GM20431 (cell line): Measurements from ENCODE around the gene TMTC2.

ENCODE experiments used
- in situ Hi-C: fragments of 300-500 bp; cut with MseI, MboI; formaldehyde crosslinking; loops from one replicate; pipeline ENCODE4 v1.15.0; 2020; ENCODE audit warnings: low sequenced_read_pairs; ENCODE audit not compliant: unreplicated experiment

TMTC2 gene

GRCh38 chr12:82686168-82687020 lies at the start of gene TMTC2:
Gene TMTC2 (plus strand): TSS chr12:82686906.
- in situ Hi-C loops = no loop called here

DNA sequence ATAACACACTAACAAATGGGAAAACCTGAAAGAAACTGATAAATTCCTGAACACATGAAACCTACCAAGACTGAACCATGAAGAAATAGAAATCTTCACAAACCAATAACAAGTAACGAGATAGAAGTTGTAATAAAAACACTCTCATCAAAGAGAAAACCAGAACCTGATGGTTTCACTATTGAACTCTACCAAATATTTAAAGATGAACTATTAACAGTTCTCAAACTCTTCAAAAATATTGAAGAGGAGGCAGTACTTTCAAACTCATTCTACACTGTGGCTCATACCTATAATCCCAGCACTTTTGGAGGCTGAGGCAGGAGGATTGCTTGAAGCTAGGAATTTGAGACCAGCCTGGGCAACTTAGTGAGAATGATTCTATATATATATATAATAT lies 48.4 kb upstream of the TMTC2 start:
- in situ Hi-C loops = no loop called here

- in situ Hi-C loops = no loop called here
These were observed 41.8 kb upstream of the TMTC2 start for GRCh38 chr12:82644896-82645295.

DNA sequence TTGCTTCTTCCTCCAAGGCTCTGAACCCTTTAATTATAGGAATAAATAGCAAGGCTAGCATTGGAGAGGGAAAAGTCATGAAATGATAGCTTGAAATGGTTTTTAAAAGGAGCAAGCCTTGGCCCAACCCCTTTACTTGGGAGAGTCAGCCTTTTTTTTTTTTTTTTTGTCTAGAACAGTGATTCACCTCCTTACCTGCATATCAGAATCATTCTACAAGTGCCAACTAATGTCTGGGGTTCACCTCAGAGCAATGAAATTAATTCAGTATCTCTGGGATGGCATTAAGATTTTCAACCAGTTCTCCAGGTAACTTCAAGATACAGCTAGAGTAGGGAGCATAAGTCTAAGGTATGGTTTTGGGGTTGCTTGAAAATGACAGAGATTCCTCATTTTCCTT lies 41.3 kb upstream of the TMTC2 start:
- in situ Hi-C loops = no loop called here

DNA sequence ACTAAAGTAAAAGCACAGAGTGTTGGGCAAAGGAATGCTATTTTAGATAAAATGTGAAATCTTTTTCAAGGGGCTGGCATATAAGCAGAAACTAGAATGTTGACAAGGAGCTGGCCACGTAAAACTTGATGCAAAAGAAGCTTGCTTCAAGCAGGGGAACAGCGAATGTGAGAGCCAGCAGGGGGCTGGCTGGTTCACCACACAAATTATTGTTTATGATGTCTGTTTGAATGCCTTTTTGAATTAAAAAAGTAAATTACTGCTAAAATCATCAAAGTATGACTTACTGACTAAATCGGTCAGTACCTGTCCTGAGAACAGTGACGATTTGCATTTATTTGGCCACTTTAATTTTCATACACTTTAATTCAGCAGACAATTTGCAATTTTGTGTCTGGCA lies 38.9 kb upstream of the TMTC2 start:
- in situ Hi-C loops = no loop called here

DNA sequence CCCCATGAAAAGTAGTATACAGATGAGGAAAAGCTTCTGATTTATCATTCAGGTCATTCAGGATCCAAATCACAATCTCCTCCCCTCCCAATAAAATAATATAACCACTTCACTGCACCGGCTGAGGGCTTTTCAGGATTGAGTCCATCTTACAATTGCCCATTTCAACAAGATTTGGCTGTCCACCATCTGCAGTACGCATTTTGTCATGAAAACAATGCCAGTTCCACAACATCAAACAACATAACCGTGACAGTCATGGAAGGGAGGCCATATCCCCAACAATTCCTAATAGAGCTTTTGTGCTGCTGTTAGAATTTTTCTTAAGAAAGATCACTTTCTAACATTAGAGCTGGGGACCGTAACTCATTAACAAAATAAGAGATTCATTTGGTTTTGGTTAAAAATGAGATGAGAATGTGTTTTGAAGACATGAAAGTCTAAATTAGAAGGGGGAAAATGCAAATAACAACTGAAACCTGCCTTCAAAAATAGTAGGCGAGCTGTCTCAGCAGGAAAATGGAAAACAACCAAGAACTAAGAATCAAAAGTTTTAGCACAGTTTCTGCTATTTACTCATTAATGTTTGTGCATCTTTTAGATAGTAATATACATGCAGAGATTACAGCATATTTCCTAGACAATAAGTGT lies 38.3 kb upstream of the TMTC2 start:
- in situ Hi-C loops = no loop called here

GRCh38 chr12:82650627-82651337 lies 35.9 kb upstream of the TMTC2 start:
- in situ Hi-C loops = no loop called here

DNA sequence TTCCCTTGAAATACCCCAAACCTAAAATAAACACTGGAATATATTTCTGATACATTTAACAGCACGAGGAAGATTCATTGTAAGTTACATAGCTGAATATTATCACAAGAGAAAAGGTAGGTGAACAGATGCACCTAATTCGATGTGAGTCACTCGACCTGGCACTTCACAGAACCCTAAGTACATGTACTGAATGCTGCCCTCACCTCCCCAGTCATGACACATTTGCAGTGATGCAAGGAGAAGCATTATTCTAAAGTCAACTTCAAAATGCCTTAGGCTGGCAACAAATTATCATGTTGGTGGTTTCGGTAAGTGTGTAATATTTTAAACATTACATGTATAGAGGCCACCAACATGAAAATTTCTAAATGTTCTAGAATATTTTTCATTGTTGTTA lies 35.2 kb upstream of the TMTC2 start:
- in situ Hi-C loops = no loop called here

DNA sequence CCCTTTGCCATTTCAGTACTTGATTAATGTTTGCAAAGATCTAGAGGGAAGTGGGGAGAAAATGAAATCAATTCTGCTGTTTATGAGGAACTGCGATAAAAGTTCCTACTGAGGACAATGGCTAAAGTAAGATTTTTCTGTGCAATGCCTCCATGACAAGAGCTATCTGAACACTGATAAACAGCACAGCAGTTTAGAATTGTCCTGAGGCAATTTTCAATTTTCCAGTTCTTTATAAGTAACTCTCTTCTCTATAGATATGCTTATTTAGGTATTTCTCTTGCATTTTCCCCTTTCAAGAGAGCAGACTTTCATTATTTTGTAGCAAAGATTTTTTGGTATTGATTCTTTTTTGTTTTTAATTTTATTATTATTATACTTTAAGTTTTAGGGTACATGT lies 34.6 kb upstream of the TMTC2 start:
- in situ Hi-C loops = no loop called here

DNA sequence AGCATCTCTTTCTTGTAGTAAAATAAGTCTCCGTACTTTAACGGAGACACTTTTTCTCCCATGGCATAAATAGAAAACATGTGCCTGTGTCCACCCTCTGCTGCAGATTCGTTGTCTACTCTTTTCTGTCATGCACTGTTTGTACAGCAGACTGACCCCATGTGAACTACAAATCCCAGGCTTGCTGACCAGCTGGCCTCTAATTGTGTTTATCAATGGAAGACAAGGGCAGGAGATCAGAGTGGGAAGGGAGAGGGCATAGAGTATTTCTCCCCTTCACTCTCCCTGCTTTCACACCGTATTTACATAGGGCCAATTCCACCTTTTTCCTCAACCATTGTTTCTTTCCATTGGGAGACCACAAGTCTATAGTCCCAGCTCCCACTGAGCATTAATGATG lies 31.0 kb upstream of the TMTC2 start:
- in situ Hi-C loops = no loop called here

DNA sequence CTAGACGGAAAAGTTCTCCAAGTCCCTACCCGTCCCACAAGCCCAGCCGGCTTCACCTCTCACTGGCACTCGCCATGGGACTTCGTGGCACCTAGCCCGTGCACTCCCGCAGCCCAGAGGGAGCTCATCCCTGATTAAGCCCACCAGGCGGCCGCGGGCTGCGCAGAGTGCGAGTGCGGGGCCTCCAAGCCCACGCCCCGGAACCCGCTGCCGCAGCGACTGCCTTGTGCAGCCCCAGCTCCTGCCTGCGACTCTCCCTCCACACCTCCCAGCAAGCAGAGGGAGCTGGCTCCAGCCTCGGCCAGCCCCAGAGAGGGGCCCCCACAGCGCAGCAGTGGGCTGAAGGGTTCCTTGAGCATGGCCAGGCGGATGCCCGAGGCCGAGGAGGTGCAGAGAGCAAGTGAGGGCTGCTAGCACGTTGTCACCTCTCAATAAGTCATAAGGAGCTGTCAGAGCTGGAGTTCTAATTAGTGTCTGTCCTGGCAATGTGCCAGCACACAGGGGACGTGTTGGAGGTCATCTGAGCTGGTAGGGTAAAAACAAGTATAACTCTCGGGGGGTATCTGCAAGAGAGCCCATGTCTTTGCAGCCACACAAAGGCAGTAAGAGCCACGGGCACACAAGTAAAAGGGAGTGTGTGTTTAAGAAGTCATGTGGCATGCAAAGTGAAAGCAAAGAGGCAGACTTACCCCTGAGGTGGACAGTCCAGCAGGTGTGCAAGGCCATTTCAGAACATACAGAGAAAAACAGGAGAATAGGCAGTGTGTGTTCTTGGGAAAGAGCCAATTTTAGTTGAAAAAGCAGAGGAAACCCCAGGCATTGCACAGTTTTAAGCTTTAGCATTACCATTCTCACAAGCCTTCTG lies 27.1 kb upstream of the TMTC2 start:
- in situ Hi-C loops = no loop called here

DNA sequence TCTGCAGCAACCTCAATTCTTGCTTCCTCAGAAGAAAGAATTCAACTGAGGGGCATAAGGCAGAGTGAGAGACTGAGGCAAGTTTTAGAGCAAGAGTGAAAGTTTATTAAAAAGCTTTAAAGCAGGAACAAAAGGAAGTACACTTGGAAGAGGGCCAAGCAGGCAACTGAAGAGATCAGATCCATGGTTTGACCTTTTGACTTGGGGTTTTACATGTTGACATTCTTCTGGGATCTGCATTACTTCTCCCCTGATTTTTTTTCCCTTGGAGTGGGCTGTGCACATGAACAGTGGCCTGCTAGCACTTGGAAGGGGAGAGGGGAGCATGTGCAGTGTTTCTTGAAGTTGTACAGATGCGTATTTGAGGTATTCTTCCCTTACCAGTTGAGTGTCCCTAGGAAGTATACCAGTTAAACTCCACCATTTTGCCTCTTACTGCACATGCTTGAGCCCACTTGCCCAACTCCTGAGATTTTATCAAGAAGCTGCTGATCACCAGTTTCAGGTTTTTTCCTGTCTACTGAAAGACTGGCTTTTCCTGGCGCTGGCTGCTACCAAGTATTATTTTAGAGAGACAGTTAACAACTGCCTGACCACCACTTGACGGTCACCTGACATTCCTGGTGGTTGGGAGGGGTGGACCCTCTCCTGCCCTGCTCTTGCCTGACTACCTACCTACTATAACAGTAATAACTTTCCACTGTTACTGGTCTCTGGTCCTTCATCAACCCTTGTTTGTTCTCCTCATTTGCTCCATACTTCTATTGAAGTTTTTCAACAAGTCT lies 26.0 kb upstream of the TMTC2 start:
- in situ Hi-C loops = no loop called here

- in situ Hi-C loops = no loop called here
These were observed 22.8 kb upstream of the TMTC2 start for GRCh38 chr12:82663893-82664292.

DNA sequence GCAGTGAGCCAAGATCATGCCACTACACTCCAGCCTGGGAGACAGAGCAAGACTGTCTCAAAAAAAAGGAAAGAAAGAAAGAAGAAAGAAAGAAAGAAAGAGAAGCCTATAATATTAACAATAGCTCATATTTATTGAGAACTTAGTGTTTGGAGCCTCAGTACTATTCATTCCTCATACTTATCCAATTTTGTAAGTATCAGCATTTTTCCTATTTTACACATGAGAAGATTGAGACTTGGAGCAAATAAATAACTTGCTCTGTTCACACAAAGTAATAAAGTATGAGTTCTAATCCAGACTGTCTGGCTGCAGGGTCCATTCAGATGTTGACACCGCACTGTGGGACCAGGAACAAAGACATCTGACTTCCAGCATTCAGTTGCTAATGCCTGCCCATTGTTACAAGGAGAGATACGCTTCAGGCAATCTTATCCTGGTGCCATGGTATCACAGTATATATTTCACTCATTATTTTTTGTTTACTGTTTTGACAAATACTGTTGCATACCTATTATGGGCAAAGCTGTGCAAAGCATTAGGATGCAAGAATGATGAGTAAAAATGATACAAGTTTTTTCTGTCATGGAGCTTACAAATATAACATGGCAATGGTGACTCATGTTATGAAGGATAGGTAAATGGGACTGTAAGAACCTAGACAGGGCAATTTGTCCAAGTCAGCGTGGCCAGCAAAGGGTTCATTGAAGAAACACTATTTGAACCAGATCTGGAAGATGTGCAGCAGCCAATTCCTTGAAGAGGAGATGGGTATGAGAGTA lies 21.4 kb upstream of the TMTC2 start:
- in situ Hi-C loops = no loop called here

DNA sequence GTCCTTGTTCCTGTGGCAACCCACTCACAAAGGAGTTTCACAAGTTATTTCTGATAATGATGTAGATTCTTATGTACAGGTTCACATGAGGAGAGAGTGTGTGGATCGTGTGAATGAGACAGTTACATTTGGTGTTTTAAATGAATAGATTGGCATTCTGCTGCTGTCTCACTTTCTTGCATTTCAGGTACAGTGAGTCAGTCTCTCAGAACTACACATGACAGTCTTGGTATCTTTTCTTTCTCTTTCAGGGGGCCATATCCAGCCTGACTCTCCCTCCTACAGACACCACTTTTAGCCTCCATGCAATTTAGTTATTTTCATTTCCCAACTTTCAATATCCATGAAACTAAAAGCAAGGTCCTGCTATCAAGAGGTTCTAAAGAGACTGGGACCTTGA lies 19.9 kb upstream of the TMTC2 start:
- in situ Hi-C loops = no loop called here

GRCh38 chr12:82671673-82672195 lies 15.0 kb upstream of the TMTC2 start:
- in situ Hi-C loops = no loop called here

DNA sequence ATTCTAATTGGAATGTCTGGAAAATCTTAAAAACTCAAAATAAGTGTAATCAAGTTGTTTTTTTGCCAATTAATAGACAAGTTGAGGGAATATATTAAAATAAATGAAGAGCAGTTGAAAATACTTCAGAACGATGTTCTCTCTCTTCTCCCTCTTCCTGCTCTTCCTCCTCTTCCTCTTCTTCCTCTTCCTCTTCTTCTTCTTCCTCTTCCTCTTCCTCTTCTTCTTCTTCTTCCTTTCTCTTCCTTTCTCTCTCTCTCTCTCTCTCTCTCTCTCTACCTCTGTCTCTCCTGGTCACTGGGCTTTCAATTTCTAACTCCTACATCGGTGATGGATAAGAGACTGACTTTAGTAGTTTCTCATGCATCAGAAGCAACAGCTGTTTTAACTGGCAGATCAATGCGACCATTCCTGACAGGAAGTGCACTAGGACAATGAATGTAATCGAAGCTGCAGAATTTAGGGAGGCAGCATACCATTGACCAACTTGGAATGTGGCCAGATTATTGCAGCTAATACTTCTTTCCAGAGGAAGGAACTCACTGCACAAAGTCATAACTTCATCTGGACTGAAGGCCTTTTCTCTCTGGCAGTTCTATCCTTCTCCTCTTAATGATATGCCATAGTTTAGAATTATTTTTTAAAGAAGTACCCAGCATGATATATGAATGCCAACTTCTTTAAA lies 13.8 kb upstream of the TMTC2 start:
- in situ Hi-C loops = no loop called here

DNA sequence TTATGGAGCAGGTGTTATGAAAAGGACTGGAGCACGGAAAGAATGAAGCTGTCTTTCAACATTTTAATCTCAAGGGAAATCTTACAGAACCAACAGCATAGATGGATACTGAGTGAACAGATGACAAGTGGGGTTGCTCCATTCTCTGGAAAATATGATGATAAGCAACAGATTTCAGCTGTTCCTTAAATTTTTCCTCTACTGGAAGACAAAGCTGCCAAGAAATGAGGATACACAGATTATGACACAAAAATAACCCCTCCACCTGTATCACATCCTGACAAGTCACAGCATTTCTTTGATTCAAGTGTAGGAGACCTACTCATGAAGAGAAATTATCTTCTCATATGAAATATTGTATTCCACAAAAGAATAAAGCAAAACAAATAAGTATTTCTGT lies 13.0 kb upstream of the TMTC2 start:
- in situ Hi-C loops = no loop called here
